Measurements from ENCODE around the gene SIGLEC8. TPM values are rescaled to one million over a fixed set of nuclear protein-coding genes. Genes with fewer than 3 reads are reported as not detected.

The SIGLEC8 gene
- total RNA-seq, 1 experiment from 2014 or later = not detected

GRCh38 chr19:51505904-51506303 lies 47.6 kb upstream of the SIGLEC8 start:
- Mint-ChIP-seq H3K4me3 (no peak overlapping the region), H3K4me1 (no peaks in the 10 kb centered on the region), H3K27ac (no peak overlapping the region), H3K36me3 (no peaks in the 10 kb centered on the region), H3K9me3 (peaks cover 19% of the 10 kb centered on the region), H3K27me3 (ENCODE audit: low read depth) (peaks cover 45% of the 10 kb centered on the region)
- no peak for DNase-seq (ENCODE audit: low spot score)
- ChIA-PET CTCF (interaction anchor here (0.9 to 1.0 kb wide), 2 partner anchors 151 to 155 kb away, joined by 3 read pairs; no protein-coding TSS in a partner anchor), POLR2A (no interaction called here)
- TF ChIP-seq ELF4 (CRISPR knock-in tag; IDR thresholded peaks at IDR 0.05; ENCODE audit: low read depth) (no peak), GTF2I (CRISPR knock-in tag; conservative IDR thresholded peaks at IDR 0.05) (no peak), FOXJ3 (CRISPR knock-in tag; IDR thresholded peaks at IDR 0.05; ENCODE audit: borderline replicate concordance) (no peak), FOXP4 (CRISPR knock-in tag; IDR thresholded peaks at IDR 0.05) (no peak), ZNF423 (CRISPR knock-in tag; IDR thresholded peaks at IDR 0.05) (no peak)
- TF ChIP-seq, protein P1, sequence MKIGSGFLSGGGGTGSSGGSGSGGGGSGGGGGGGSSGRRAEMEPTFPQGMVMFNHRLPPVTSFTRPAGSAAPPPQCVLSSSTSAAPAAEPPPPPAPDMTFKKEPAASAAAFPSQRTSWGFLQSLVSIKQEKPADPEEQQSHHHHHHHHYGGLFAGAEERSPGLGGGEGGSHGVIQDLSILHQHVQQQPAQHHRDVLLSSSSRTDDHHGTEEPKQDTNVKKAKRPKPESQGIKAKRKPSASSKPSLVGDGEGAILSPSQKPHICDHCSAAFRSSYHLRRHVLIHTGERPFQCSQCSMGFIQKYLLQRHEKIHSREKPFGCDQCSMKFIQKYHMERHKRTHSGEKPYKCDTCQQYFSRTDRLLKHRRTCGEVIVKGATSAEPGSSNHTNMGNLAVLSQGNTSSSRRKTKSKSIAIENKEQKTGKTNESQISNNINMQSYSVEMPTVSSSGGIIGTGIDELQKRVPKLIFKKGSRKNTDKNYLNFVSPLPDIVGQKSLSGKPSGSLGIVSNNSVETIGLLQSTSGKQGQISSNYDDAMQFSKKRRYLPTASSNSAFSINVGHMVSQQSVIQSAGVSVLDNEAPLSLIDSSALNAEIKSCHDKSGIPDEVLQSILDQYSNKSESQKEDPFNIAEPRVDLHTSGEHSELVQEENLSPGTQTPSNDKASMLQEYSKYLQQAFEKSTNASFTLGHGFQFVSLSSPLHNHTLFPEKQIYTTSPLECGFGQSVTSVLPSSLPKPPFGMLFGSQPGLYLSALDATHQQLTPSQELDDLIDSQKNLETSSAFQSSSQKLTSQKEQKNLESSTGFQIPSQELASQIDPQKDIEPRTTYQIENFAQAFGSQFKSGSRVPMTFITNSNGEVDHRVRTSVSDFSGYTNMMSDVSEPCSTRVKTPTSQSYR (CRISPR knock-in tag; IDR thresholded peaks at IDR 0.05) = no peak
- no peak for ATAC-seq

DNA sequence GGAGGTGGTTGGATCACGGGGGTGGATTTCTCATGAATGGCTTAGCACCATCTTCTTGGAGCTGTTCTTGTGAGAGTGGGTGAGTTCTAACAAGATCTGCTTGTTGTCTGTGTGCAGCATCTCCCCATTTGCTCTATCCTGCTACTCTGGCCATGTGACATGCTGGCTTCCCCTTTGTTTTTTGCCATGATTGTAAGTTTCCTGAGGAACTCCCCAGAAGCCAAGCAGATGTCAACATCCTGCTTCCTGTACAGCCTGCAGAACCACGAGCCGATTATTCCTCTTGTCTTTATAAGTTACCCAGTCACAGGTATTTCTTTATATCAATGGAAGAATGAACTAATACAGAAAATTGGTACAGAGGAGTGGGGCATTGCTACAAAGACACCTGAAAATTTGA lies 45.6 kb upstream of the SIGLEC8 start:
- no peak for TF ChIP-seq MAX (CRISPR knock-in tag; IDR thresholded peaks at IDR 0.05)
- no peak for TF ChIP-seq HMGA2 (CRISPR knock-in tag; IDR thresholded peaks at IDR 0.05)
- no peak for TF ChIP-seq SMAD4 (CRISPR knock-in tag; IDR thresholded peaks at IDR 0.05)
- no peak for TF ChIP-seq OVOL2 (CRISPR knock-in tag; IDR thresholded peaks at IDR 0.05; ENCODE audit: borderline replicate concordance)
- TF ChIP-seq TP53 (CRISPR knock-in tag; IDR thresholded peaks at IDR 0.05) = no peak
- TF ChIP-seq, protein P2, sequence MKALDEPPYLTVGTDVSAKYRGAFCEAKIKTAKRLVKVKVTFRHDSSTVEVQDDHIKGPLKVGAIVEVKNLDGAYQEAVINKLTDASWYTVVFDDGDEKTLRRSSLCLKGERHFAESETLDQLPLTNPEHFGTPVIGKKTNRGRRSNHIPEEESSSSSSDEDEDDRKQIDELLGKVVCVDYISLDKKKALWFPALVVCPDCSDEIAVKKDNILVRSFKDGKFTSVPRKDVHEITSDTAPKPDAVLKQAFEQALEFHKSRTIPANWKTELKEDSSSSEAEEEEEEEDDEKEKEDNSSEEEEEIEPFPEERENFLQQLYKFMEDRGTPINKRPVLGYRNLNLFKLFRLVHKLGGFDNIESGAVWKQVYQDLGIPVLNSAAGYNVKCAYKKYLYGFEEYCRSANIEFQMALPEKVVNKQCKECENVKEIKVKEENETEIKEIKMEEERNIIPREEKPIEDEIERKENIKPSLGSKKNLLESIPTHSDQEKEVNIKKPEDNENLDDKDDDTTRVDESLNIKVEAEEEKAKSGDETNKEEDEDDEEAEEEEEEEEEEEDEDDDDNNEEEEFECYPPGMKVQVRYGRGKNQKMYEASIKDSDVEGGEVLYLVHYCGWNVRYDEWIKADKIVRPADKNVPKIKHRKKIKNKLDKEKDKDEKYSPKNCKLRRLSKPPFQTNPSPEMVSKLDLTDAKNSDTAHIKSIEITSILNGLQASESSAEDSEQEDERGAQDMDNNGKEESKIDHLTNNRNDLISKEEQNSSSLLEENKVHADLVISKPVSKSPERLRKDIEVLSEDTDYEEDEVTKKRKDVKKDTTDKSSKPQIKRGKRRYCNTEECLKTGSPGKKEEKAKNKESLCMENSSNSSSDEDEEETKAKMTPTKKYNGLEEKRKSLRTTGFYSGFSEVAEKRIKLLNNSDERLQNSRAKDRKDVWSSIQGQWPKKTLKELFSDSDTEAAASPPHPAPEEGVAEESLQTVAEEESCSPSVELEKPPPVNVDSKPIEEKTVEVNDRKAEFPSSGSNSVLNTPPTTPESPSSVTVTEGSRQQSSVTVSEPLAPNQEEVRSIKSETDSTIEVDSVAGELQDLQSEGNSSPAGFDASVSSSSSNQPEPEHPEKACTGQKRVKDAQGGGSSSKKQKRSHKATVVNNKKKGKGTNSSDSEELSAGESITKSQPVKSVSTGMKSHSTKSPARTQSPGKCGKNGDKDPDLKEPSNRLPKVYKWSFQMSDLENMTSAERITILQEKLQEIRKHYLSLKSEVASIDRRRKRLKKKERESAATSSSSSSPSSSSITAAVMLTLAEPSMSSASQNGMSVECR (CRISPR knock-in tag; IDR thresholded peaks at IDR 0.05; ENCODE audit: borderline replicate concordance) = no peak
- TF ChIP-seq, protein P1 (CRISPR knock-in tag; IDR thresholded peaks at IDR 0.05) = no peak
- no peak for TF ChIP-seq FOXP4 (CRISPR knock-in tag; IDR thresholded peaks at IDR 0.05)
- ChIA-PET POLR2A (no interaction called here), CTCF (no interaction called here)
- Mint-ChIP-seq H3K4me3 (no peak overlapping the region), H3K9me3 (peaks cover 19% of the 10 kb centered on the region), H3K4me1 (no peaks in the 10 kb centered on the region), H3K27ac (no peak overlapping the region), H3K27me3 (ENCODE audit: low read depth) (peaks cover 42% of the 10 kb centered on the region), H3K36me3 (no peaks in the 10 kb centered on the region)
- DNase-seq (ENCODE audit: low spot score) (no peak), ATAC-seq (no peak)

Data from WTC11 (cell line).